Stimulated activated naive CD4-positive, alpha-beta T cell treated with Interleukin-2 at 50 U/mL for 16 hours (primary cell): ENCODE results near the gene PIGC.
"Not testable (repeated sequence)": the region's sequence is repeated elsewhere in the genome, so short reads cannot be mapped to it uniquely, and the experiment has no call there.

ENCODE experiments used
- DNase-seq: peaks from one replicate; lab custom pipeline; 2025; lab: John Stamatoyannopoulos, UW

Gene PIGC

GRCh38 chr1:172466795-172467407 lies 23.0 kb upstream of the PIGC start:
- no peak for DNase-seq

- DNase-seq = no peak
These were observed 21.7 kb upstream of the PIGC start for GRCh38 chr1:172465617-172466016.

- no peak for DNase-seq
These were observed 17.0 kb upstream of the PIGC start for GRCh38 chr1:172460887-172461315.

- DNase-seq = no peak
These were observed 16.3 kb upstream of the PIGC start for GRCh38 chr1:172460177-172460576.

- no peak for DNase-seq
These were observed 13.7 kb upstream of the PIGC start for GRCh38 chr1:172457479-172458130.

- no peak for DNase-seq
These were observed 12.5 kb upstream of the PIGC start for GRCh38 chr1:172456344-172456769.

GRCh38 chr1:172455451-172455850 lies 11.6 kb upstream of the PIGC start:
- no peak for DNase-seq

GRCh38 chr1:172453607-172454006 lies 9.7 kb upstream of the PIGC start:
- DNase-seq = no peak

GRCh38 chr1:172453153-172453545 lies 9.3 kb upstream of the PIGC start:
- no peak for DNase-seq

- no peak for DNase-seq
These were observed 8.8 kb upstream of the PIGC start for GRCh38 chr1:172452536-172453152.

- DNase-seq = no peak
These were observed 7.2 kb upstream of the PIGC start for GRCh38 chr1:172451002-172451443.

- no peak for DNase-seq
These were observed 6.6 kb upstream of the PIGC start for GRCh38 chr1:172450524-172450885.

GRCh38 chr1:172449585-172450523 lies 6.0 kb upstream of the PIGC start:
- no peak for DNase-seq

- DNase-seq = no peak
These were observed 5.2 kb upstream of the PIGC start for GRCh38 chr1:172448995-172449584.

GRCh38 chr1:172447641-172448040 lies 3.8 kb upstream of the PIGC start:
- no peak for DNase-seq

- DNase-seq = no peak
These were observed 2.7 kb upstream of the PIGC start for GRCh38 chr1:172446547-172446946.

GRCh38 chr1:172442843-172443565 lies 865 bp downstream of the PIGC start:
- no peak for DNase-seq

- no peak for DNase-seq
These were observed 1.5 kb downstream of the PIGC start for GRCh38 chr1:172442404-172442803.

- not testable (repeated sequence) for DNase-seq
These were observed 6.7 kb downstream of the PIGC start for GRCh38 chr1:172437183-172437582.

GRCh38 chr1:172431721-172432192 lies 12.1 kb downstream of the PIGC start:
- no peak for DNase-seq

GRCh38 chr1:172431204-172431603 lies 12.7 kb downstream of the PIGC start:
- no peak for DNase-seq
